ENCODE results near the gene DENND5A.
A peak's percentile ranks its signal among the peaks of the same experiment; 100 is the strongest.

DENND5A gene
- 63.1 to 980 (median 127) reads per million in 17 experiments for total RNA-seq

DNA sequence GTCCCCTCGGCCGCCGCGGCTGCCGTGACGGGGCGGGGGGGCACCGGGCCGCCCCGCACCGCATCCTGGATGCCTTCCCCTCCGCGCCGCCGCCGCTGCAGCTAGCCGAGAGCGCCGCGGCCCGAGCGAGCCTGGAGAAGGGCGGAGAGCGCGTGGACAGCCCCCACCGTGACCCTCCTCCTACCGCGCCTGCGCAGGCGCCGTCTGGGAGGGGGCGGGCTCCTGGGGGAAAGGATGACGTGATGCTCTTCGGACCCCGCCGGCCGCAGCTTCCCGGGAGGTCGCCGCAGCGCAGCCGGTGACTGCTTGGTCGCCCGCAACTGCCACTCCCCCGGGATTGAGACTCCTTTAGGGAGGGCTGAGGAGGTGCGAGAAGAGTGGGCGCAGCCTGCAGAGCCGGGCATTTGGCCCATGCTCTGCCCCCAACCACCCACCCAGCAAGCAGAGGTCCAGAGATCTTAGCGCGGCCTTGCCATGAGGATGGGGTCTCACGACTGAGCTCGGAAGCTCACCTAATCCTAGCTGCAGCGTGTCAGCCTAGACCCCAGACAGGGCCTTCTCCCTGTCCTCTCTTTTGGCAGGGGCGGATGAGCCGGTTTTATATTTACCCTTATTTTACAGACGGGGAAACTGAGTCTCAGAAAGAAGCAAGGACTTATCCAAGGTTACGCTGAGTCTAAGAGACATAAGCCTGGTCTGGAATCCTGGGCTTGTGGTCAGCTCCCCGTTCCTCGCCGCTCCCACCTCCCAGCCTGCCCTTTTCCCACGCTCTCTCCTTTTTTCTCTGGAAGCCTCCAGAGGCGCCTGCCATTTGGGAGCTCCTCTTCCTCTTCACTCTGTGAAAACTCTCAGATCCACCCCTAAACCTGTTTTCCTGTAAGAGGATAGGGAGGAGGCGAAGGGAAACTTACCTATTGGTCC lies at the start of gene DENND5A:
Gene DENND5A, minus strand, starts transcription at position 140 of the 921 bp plus-strand sequence. CDS start 281 bp downstream, outside the sequence.
- DNase-seq = peak; percentile 80 to 94 (median 88)

DNA sequence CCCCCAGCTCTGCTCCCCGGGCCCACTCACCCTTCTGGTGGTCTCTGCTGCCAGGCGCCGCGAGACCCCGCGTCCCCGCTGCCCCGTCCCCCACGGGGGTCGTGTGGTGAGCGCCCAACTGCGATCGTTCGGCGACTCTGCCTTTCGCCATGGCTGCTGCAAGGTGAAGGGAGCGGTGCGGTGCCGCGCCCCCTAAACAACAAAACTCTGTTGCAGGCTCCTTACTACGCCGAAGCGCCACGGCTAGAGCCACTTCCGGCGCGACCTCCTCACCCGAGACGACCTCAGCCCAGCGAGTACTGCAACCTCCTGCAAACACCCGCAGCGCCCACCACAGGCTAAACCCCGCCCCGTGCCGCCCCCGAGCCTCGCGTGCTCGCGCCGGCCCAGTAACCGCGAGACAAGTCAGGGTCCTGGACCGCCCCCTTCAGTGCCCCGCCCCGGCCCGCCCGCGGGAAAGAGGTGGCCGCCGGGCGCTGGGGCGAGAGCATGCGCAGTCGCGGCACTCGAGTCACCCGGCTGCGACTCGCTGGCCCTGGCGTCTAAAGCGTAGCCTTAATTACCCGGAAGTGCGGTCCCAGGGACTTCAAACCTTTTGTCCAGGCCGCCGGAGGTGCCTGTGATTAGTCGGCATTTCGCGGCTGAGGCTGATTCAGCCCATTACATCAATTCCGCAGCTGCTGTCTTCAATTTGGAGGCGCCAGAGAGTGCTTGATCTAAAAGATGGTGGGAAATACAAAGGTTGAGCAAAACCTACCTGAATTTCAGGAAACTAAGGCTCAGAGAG lies 49.3 kb upstream of the DENND5A start, which contains the start of gene TMEM41B:
Gene TMEM41B, minus strand, starts transcription at position 303 of the 787 bp plus-strand sequence. Its CDS starts 152 bp downstream, at position 151.
- DNase-seq = peak; percentile 98 to 100 (median 99)

DNA sequence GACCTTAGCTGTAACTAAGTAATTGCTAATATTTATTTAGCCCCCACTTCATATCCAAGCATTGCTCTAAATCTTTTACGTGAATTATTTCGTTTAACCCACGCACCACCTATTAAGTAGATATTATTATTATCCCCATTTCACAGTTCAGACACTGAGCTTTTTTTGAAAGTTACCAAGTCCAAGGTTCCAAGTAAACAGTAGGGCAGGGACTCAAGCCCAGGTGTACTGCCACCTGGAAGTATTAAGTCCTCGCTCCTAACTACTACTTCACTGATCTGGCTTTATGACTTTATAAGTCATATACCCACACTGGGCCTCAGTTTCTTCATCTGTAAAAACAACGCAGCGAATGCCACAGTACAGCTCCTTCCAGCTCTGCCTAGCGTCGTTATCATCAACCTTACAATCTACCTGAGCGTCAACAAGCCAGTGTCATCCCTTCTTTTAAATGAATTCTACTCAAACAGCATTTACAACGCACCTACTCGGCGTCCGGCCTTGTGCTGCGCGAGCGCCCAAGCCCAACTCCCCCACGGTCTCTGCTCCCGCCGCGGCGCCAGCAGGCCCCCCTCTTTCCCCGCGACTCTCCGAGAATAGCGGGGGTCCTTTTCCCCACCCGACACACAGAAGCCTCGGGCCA lies 48.6 kb upstream of the DENND5A start:
- peak in 3 of 4 experiments; percentile 20 to 46 (median 23) for DNase-seq

DNA sequence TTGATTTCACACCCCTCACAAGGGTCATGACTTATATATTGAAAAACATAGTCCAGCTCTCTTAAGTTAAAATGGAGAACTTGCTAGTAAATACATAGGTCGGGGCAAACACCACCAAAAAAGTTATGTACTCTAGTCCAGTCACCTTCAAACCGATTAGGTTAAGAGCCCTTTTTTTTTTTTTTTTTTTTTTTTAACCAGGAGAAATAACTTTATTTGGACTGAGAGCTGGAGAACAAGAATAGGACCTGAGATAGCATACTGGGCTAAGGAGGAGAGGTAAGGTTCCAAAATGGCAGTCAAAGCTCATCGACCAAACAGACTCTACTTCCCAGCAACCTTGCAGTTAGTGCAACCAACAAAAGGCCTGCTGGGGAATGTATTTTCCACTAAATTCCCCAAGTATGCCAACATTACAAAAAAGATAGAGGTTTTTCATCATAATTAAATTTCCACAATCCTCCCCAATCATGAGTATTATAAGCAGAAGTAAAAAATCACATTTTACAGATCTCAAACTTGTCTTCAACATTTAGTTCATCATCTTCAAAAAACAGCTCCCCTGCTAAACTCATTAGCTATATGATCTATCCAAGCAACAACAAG lies 45.4 kb upstream of the DENND5A start:
- no peak for DNase-seq

DNA sequence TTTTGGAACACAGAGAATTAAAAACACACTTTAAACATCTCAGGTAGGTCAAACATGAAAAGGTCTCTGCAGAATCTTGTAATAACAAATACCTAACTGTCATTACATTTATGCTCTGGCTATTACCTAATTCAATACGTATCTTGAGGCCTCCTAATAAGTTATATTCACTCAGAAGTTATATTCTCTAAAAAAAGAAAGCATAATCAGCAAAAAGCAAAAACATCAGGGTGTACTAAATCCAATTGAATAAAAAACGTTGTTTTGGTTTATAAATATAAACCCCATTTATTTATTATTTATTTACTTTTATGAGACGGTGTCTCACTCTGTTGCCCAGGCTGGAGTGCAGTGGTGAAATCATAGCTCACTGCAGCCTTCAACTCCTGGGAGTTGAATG lies 39.0 kb upstream of the DENND5A start:
- no peak for DNase-seq

DNA sequence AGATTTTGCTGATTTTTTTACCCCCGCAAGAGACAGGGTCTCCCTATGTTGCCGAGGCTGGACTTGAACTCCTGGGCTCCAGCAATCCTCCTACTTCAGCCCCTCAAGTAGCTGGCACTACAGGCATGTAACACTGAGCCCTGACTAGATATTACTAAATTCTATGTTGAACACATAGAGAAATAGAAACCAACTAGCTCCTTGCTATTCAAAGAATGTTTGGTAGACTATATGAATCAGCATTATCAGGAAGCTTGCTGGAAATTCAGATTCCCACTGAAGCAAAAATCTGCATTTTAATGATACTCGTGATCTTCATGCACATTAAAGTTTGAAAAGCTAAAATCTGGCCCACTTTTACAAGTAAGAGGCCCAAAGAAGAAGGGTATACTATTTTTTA lies 37.3 kb upstream of the DENND5A start:
- DNase-seq = no peak

DNA sequence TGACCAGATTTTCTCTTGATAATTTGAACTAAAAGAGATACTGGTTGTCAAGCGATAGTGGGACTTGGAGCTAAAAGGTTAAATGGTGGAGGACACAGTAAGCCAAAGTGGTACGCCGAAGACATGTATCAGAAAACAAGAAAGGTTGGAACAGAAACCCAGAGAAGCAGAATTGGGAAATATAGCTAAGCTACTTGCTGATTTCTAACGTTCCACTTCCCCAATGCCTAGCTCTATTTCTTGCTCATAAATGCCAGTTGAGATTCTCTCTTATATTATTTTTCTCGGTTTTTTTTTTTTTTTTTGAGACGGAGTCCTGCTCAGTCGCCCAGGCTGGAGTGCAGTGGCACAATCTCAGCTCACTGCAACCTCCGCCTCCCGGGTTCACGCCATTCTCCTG lies 36.6 kb upstream of the DENND5A start:
- DNase-seq = peak; percentile 31 to 74 (median 52)

DNA sequence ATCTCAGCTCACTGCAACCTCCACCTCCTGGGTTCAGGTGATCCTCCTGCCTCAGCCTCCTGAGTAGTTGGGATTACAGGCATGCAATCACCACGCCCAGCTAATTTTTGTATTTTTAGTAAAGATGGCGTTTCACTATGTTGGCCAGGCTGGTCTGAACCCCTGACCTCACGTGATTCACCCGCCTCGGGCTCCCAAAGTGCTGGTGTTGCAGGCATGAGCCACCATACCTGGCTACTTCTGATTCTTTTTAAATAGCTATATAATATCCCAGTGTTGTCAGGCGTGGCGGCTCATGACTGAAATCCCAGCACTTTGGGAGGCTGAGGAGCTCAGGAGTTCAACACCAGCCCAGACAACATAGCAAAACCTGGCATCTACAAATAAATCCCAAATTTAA lies 28.5 kb upstream of the DENND5A start:
- DNase-seq = no peak

DNA sequence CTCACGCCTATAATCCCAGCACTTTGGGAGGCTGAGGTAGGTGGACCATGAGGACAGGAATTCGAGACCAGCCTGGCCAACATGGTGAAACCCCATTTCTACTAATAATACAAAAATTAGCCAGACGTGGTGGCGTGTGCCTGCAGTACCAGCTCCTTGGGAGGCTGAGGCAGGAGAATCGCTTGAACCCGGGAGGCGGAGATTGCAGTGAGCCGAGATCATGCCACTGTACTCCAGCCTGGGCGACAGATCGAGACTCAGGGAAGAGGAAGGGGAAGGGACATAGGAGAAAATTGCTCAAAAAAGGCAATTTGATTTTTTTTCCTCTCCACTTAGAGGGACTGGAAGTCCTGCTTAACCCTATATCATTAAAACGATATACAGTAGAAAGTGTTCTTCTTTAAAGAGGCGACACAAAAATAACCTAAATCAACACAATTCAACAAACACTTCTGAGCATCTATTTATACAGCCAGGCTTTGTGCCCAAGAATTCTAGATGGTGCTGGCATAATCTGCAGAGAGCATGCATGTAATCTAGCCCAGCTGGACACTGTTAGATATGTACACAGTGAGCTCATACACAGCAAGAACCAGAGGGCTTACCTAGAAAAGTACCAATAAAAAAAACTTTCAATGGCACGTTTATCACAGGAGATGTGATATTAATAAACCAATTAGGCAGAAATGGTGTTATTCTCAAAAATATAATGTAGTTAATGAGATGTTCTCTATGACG lies 20.9 kb upstream of the DENND5A start:
- no peak for DNase-seq

DNA sequence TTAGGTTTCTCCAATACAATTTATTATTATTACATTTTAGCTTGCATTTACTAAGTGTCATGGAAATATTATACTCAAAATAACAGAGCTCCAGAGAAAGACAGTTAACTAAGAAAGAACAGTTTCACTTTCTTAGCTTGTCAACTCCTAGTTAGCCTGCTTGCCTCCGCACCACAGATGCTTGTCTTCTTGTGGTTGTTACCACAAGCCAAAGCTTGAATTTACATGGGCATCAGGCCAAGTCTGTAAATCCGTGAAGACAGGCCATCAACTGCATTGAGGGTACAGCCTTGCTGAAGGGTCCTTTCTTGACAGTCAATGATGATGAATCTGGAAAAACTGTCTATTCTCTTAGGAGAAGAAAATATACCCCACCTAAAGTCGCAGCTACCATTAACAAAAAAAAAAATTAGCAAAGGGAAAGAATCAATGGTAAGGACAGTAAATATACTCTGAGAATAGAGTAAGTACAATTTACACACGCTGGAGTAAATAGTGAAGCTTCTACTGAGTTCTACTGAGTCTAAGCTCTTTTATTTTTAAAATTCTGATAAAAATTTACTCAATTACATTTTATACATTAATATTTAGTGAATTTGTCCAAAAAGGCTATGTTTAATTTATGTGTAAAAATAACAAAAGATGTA lies 15.6 kb upstream of the DENND5A start:
- DNase-seq = peak in 1 of 4 experiments; percentile 12

DNA sequence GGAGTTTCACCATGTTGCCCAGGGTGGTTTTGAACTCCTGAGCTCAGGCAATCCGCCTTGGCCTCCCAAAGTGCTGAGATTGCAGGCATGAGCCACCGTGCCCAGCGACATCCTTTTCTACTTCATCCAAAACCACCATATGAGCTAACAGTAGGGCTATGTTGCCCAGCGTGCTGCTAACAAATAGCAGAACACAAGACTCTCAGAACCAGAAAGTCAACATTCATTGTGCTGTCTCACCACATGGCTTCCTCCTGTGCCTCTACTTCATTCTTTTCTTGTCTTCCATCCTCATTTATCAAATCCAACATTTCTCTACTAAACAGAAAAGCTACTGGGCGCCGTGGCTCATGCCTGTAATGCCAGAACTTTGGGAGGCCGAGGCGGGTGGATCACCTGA lies 12.0 kb upstream of the DENND5A start:
- no peak for DNase-seq

DNA sequence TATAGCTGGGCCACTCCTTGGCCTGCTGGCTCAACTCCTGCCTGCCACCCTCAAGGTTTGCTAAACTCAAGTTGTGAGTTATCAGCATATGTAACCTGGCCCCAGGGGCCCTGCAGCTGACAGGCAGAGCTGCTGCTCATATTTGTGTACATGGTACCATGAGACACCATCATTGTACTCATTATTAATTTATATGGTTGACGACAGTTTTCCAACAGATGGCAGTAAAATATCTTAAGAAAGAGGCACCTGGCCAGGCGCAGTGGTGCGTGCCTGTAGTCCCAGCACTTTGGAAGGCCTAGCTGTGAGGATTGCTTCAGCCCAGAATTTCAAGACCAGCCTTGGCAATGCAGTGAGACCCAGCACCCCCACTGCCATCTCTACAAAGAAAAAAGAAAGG lies 11.4 kb upstream of the DENND5A start:
- no peak for DNase-seq

DNA sequence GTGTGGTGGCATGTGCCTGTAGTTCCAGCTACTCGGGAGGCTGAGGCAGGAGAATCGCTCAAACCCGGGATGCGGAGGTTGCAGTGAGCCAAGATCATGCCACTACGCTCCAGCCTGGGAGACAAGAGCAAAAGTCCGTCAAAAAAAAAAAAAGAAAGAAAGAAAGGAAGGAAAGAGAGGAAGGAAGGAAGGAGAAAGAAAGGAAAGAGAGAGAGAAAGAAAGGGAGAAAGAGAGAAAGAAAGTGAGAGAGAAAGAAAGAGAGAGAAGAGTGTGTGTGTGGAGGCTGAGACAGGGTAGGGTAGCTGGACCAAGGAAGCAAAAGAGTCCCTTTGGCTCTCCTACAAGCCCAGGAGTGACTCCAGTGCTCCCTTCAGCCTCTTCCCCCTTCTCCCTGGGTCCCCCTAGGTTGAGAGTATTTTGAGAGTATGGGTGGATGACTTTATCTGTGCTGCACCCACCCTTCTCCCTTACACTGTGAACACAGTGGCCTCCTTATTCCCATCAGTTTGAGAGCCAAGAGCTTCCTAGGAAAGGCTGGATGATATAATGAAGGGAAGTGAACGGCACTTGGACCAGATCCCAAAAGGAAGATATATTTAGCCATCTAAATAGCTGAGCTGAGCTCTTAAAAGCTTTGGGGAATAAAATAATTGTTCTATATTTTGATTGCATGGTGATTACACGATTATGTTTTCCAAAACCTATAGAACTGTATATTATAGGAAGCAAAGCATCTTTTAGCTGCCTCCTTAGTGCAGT lies 9.5 kb upstream of the DENND5A start:
- peak in 1 of 4 experiments; percentile 2 for DNase-seq

DNA sequence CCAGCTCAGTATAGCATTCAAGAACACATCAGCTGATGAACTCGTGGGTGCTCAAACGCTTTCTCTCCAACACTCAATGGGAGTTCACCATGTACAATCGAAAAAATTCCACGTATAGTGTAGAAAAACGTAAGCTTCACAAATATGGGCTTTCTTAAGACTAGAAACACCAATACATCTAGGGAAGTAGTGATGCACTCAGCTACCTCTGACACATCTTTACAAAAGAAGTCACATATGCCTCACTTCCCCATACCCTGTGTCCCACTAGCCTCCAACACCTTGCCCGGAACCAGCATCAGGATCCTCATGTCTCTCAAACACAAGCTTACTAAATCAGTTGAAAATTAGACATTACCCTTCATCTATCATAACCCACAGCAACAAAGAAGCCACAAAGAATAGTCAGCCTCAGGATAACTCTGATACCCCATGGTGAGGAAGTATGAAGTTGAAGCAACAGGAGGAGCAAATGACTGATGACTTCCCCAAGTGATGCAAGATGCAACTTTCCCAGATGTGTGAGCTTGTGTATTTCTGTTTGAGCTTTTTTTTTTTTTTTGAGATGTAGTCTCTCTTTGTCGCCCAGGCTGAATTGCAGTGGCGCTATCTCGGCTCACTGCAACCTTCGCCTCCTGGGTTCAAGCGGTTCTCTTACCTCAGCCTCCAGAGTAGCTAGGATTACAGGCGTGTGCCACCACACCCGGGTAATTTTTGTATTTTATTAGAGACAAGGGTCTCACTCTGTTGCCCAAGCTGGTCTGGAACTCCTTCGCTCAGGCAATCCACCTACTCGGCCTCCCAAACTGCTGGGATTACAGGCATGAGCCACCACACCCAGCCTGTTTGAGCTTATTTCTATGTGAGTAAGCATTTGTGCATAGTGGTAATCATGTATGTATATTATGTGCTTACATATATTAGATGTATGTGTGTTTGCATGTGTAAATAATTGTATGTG lies 8.5 kb upstream of the DENND5A start:
- DNase-seq = peak; percentile 77 to 94 (median 86)

DNA sequence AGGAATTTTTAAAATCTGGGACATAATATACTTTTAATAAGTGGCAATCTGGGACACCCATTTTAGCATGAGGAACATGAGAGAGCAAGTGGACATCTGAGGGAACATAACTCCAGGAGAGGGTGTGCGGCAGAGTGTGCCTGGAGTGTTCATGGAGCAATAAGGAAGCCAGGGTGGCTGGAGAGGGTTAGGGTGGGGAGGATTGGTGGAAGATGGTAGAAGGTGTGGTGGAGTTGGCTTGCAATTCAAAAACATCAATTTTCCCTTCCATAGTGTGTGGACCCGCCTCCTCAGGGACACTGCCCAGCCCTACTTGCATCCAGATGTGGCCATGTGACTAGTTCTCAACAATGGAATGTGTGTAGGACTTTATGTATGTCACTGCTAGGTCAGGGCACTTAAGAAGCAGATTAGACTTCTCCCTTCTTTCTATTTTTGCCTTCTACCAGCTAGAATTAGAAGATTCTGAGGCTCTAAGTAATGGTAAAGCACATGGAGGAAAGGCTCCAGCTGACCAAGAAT lies 4.4 kb upstream of the DENND5A start:
- DNase-seq = peak in 3 of 4 experiments; percentile 17 to 24 (median 19)

DNA sequence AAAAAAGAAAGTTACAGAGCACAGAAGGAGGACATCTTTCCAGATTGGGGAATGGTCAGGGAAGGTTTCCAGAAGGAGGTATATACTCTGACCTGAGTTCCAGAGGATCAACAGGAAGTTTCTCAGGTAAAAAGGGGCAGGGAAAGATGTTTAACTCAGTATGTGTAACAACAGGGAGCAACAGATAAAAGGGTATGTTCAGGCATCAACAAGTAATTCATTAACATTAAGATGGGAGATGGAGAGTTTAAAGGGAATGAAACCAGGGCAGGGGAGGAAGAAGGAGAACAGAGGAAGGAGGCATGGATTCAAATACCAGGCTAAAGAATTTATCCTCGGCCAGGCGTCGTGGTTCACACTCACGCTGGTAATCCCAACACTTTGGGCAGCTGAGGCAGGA lies 2.5 kb upstream of the DENND5A start:
- no peak for DNase-seq

DNA sequence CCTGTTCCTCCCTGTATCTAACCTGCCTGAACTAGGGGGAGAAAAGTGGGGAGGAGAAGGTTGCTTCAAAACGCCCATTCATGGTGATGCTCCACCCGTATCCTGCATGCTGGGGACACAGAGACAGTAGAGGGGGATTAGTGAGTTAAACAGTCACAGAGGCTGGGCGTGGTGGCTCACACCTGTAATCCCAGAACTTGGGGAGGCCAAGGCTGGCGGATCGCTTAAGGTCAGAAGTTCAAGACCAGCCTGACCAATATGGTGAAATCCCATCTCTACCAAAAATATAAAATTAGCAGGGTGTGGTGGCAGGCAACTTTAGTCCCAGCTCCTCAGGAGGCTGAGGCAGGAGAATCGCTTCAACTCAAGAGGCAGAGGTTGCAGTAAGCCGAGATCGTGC lies 1.8 kb upstream of the DENND5A start:
- no peak for DNase-seq

DNA sequence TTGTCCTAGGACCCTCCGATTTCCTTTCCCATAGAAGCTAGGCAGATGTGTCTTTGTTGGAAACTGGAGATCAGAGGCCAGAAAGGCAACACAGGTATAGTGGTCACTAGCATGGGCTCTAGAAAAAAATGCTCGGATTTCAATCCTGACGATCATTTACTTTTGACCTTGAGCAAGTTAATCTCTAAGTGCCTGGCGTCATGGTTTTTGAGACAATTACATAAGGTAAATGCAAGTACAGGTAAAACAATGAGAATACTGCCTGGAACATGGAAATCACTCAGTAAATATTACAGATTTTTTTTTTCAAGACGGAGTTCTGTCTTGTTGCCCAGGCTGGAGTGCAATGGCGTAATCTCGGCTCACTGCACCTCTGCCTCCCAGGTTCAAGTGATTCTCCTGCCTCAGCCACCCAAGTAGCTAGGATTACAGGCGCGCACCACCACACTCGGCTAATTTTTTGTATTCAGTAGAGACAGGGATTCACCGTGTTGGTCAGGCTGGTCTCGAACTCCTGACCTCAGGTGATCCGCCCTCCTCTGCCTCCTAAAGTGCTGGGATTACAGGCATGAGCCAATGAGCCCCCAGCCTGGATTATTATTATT lies 1.1 kb upstream of the DENND5A start:
- no peak for DNase-seq

Measured in suppressor macrophage (primary cell).